ENCODE results near the gene MRPL51.

MRPL51 gene

GRCh38 chr12:6529291-6529737 is 36.3 kb upstream of the MRPL51 start:
- Histone ChIP-seq H3K4me3 (ENCODE audit: low read length) (no peak overlapping the region), H3K9ac (ENCODE audit: low read length) (no peak overlapping the region), H3K27me3 (ENCODE audit: low read depth, low read length) (no peaks in the 10 kb centered on the region), H3K4me1 (ENCODE audit: low read length) (peaks cover 12% of the 10 kb centered on the region), H3K36me3 (replicated peaks; ENCODE audit: low read depth, low read length) (peaks cover 76% of the 10 kb centered on the region), H3K79me2 (ENCODE audit: low read length) (peaks cover 22% of the 10 kb centered on the region), H3K9me3 (ENCODE audit: insufficient read depth, low read length) (no peaks in the 10 kb centered on the region), H4K20me1 (ENCODE audit: insufficient read depth, low read length) (no peaks in the 10 kb centered on the region), H3K4me2 (ENCODE audit: low read length) (no peak overlapping the region), H3K27ac (ENCODE audit: low read length) (no peak overlapping the region), H2AFZ (ENCODE audit: low read depth, low read length) (no peak overlapping the region)
- no peak for TF ChIP-seq EZH2phosphoT487 (IDR thresholded peaks at IDR 0.05; ENCODE audit: low read depth)
- no peak for TF ChIP-seq CTCF (IDR thresholded peaks at IDR 0.05; ENCODE audit: low read depth, low read length)

GRCh38 chr12:6528539-6529235 is 35.6 kb upstream of the MRPL51 start:
- Histone ChIP-seq H3K27ac (ENCODE audit: low read length) (no peak overlapping the region), H3K4me3 (ENCODE audit: low read length) (no peak overlapping the region), H2AFZ (ENCODE audit: low read depth, low read length) (no peak overlapping the region), H3K4me1 (ENCODE audit: low read length) (peaks cover 12% of the 10 kb centered on the region), H4K20me1 (ENCODE audit: insufficient read depth, low read length) (no peaks in the 10 kb centered on the region), H3K9ac (ENCODE audit: low read length) (no peak overlapping the region), H3K36me3 (replicated peaks; ENCODE audit: low read depth, low read length) (peaks cover 81% of the 10 kb centered on the region), H3K4me2 (ENCODE audit: low read length) (no peak overlapping the region), H3K9me3 (ENCODE audit: insufficient read depth, low read length) (no peaks in the 10 kb centered on the region), H3K79me2 (ENCODE audit: low read length) (peaks cover 20% of the 10 kb centered on the region), H3K27me3 (ENCODE audit: low read depth, low read length) (no peaks in the 10 kb centered on the region)
- TF ChIP-seq CTCF (IDR thresholded peaks at IDR 0.05; ENCODE audit: low read depth, low read length) (no peak), EZH2phosphoT487 (IDR thresholded peaks at IDR 0.05; ENCODE audit: low read depth) (no peak)

- H2AFZ ChIP-seq (ENCODE audit: low read depth, low read length) = no peak overlapping the region
- H3K27ac ChIP-seq (ENCODE audit: low read length) = no peak overlapping the region
- no peak overlapping the region for H3K4me2 ChIP-seq (ENCODE audit: low read length)
- peaks cover 10% of the 10 kb centered on the region for H3K79me2 ChIP-seq (ENCODE audit: low read length)
- peaks cover 89% of the 10 kb centered on the region for H3K36me3 ChIP-seq (replicated peaks; ENCODE audit: low read depth, low read length)
- no peak overlapping the region for H3K9ac ChIP-seq (ENCODE audit: low read length)
- H3K27me3 ChIP-seq (ENCODE audit: low read depth, low read length) = no peaks in the 10 kb centered on the region
- peaks cover 9% of the 10 kb centered on the region for H3K4me1 ChIP-seq (ENCODE audit: low read length)
- H3K4me3 ChIP-seq (ENCODE audit: low read length) = no peak overlapping the region
- no peaks in the 10 kb centered on the region for H3K9me3 ChIP-seq (ENCODE audit: insufficient read depth, low read length)
- no peak for TF ChIP-seq EZH2phosphoT487 (IDR thresholded peaks at IDR 0.05; ENCODE audit: low read depth)
- TF ChIP-seq CTCF (IDR thresholded peaks at IDR 0.05; ENCODE audit: low read depth, low read length) = no peak
- H4K20me1 ChIP-seq (ENCODE audit: insufficient read depth, low read length) = no peaks in the 10 kb centered on the region
Observed at GRCh38 chr12:6527711-6528110, 34.6 kb upstream of the MRPL51 start.

GRCh38 chr12:6526766-6527525 is 33.9 kb upstream of the MRPL51 start:
- Histone ChIP-seq H3K79me2 (ENCODE audit: low read length) (peaks cover 2% of the 10 kb centered on the region; the same call in 1 of the 2 replicates), H3K27ac (ENCODE audit: low read length) (no peak overlapping the region), H3K9ac (ENCODE audit: low read length) (no peak overlapping the region), H4K20me1 (ENCODE audit: insufficient read depth, low read length) (no peaks in the 10 kb centered on the region), H3K27me3 (ENCODE audit: low read depth, low read length) (no peaks in the 10 kb centered on the region), H2AFZ (ENCODE audit: low read depth, low read length) (no peak overlapping the region), H3K36me3 (replicated peaks; ENCODE audit: low read depth, low read length) (peaks cover 90% of the 10 kb centered on the region), H3K4me3 (ENCODE audit: low read length) (no peak overlapping the region), H3K9me3 (ENCODE audit: insufficient read depth, low read length) (no peaks in the 10 kb centered on the region), H3K4me1 (ENCODE audit: low read length) (peaks cover 1% of the 10 kb centered on the region), H3K4me2 (ENCODE audit: low read length) (no peak overlapping the region)
- TF ChIP-seq CTCF (IDR thresholded peaks at IDR 0.05; ENCODE audit: low read depth, low read length) (no peak), EZH2phosphoT487 (IDR thresholded peaks at IDR 0.05; ENCODE audit: low read depth) (no peak)
